RWPE1 (cell line): Measurements from ENCODE around the gene PADI2.
A peak's percentile ranks its signal among the peaks of the same experiment; 100 is the strongest.

Source experiments
- CTCF ChIA-PET: fragments of 350-600 bp; sonication (Branson Sonifier 250); formaldehyde crosslinking; extraction: SDS; loops from one replicate; lab custom pipeline; 2021; lab: Yijun Ruan, JAX
- POLR2A ChIA-PET: fragments of 400-600 bp; formaldehyde crosslinking; extraction: SDS; loops from one replicate; lab custom pipeline; 2020; ENCODE audit warnings: antibody characterized with exemption; ENCODE audit not compliant: low non-redundant PET; lab: Yijun Ruan, JAX
- DNase-seq: peaks from one replicate; pipeline ENCODE4 v3.0.0; 2012; ENCODE audit warnings: low spot score
- H3K27ac ChIP-seq: fragments of 450-650 bp; 2 replicates; pipeline ENCODE4 v1.5.1; 2017
- TF ChIP-seq, protein P1 (sequence below): fragments of 450-650 bp; conservative IDR thresholded peaks from 2 replicates; pipeline ENCODE4 v1.5.1; 2017; ENCODE audit warnings: low read depth, mild to moderate bottlenecking

Gene PADI2

GRCh38 chr1:17143760-17144159, 24.5 kb upstream of the PADI2 start:
- no peak overlapping the region for H3K27ac ChIP-seq
- ChIA-PET CTCF (no interaction called here), POLR2A (no interaction called here)
- DNase-seq, result no peak
- TF ChIP-seq, protein P1, sequence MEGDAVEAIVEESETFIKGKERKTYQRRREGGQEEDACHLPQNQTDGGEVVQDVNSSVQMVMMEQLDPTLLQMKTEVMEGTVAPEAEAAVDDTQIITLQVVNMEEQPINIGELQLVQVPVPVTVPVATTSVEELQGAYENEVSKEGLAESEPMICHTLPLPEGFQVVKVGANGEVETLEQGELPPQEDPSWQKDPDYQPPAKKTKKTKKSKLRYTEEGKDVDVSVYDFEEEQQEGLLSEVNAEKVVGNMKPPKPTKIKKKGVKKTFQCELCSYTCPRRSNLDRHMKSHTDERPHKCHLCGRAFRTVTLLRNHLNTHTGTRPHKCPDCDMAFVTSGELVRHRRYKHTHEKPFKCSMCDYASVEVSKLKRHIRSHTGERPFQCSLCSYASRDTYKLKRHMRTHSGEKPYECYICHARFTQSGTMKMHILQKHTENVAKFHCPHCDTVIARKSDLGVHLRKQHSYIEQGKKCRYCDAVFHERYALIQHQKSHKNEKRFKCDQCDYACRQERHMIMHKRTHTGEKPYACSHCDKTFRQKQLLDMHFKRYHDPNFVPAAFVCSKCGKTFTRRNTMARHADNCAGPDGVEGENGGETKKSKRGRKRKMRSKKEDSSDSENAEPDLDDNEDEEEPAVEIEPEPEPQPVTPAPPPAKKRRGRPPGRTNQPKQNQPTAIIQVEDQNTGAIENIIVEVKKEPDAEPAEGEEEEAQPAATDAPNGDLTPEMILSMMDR, result no peak

- POLR2A ChIA-PET, result no interaction called here
- TF ChIP-seq, protein P1, result no peak
- CTCF ChIA-PET, result interaction anchor here (0.6 kb wide), 1 partner anchor 65 kb away, joined by 3 read pairs; no protein-coding TSS in a partner anchor
- no peak for DNase-seq
- H3K27ac ChIP-seq, result no peak overlapping the region
Observed at GRCh38 chr1:17141441-17142197, 22.4 kb upstream of the PADI2 start.

DNA sequence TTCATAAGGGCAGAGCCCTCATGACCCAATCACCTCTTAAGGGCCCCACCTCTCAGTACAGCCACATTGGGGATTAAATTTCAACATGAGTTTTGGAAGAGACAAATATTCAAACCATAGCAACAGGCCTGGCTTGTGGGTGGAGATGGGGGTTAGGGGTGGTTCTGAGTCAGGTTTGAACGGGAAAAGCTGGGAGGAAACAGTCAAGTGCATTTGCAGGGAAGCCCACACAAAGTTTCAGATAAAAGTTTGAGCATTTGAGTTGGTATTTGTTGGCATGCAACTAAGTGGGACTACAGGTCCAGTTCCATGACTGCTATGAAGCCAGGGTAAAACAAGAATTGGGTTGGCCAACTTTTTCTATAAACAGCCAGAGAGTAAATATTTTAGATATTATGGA, 21.0 kb upstream of the PADI2 start:
- TF ChIP-seq, protein P1, result no peak
- ChIA-PET POLR2A (no interaction called here), CTCF (interaction anchor here (0.6 to 0.7 kb wide), 2 partner anchors 289 to 1554 kb away, joined by 6 read pairs; no protein-coding TSS in a partner anchor)
- DNase-seq, result no peak
- H3K27ac ChIP-seq, result peak overlapping the region; percentile 35; the same call in 1 of the 2 replicates

DNA sequence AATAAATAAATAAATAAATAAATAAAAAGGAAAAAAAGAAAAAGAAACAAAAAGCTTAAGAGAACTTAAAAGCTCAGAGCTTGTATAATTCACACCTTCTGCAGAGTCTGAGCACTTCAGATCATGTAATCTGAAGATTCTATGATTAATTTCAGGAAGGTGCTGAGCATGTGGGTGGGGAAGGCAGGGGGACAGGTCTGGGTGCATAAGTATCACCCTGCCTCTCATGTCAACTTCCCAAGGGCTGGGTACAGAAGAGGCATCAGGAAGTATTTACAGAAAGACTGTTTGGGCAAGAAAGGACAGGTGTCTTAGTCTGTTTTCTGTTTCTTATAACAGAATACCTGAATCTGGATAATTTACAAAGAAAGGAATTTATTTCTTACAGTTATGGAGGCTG, 20.4 kb upstream of the PADI2 start:
- POLR2A ChIA-PET, result no interaction called here
- CTCF ChIA-PET, result no interaction called here
- peak overlapping the region; percentile 35; the same call in 1 of the 2 replicates for H3K27ac ChIP-seq
- TF ChIP-seq, protein P1, result no peak
- DNase-seq, result no peak

- ChIA-PET POLR2A (no interaction called here), CTCF (interaction anchor here (0.7 to 1.6 kb wide), 4 partner anchors 11 to 198 kb away, joined by 3 to 9 read pairs (median 4); no protein-coding TSS in a partner anchor)
- DNase-seq, result no peak
- no peak overlapping the region for H3K27ac ChIP-seq
- TF ChIP-seq, protein P1, result no peak
Observed at GRCh38 chr1:17137441-17137840, 18.2 kb upstream of the PADI2 start.

- no peak for DNase-seq
- POLR2A ChIA-PET, result no interaction called here
- TF ChIP-seq, protein P1, result no peak
- H3K27ac ChIP-seq, result no peak overlapping the region
- CTCF ChIA-PET, result interaction anchor here (0.7 to 1.6 kb wide), 3 partner anchors 11 to 199 kb away, joined by 3 to 9 read pairs (median 4); no protein-coding TSS in a partner anchor
Observed at GRCh38 chr1:17136936-17137335, 17.7 kb upstream of the PADI2 start.
